SK-N-SH treated with all-trans-retinoic acid at 6 μM for 48 hours (cell line): Measurements from ENCODE around the gene NFE2L1.

Experiments used
- ARNTL ChIP-seq: fragments of 450-650 bp; formaldehyde crosslinking; IDR thresholded peaks from 2 replicates; pipeline ENCODE4 v1.5.0; 2020; ENCODE audit warnings: low read depth, mild to moderate bottlenecking, moderate library complexity, borderline replicate concordance
- CREB5 ChIP-seq: fragments of 250-450 bp; sonication (Bioruptor Pico); IDR thresholded peaks from 2 replicates; pipeline ENCODE4 v1.5.1; 2020; ENCODE audit warnings: low read depth, mild to moderate bottlenecking, moderate library complexity
- CSDC2 ChIP-seq: fragments of 250-450 bp; sonication (Bioruptor Pico); IDR thresholded peaks from 2 replicates; pipeline ENCODE4 v1.5.0; 2020; ENCODE audit warnings: mild to moderate bottlenecking, moderate library complexity
- GLIS3 ChIP-seq: fragments of 250-450 bp; sonication (Bioruptor Pico); IDR thresholded peaks from 2 replicates; pipeline ENCODE4 v1.5.0; 2020; ENCODE audit warnings: mild to moderate bottlenecking, moderate library complexity
- ISL1 ChIP-seq: fragments of 250-450 bp; sonication (Bioruptor Pico); IDR thresholded peaks from 2 replicates; pipeline ENCODE4 v2.1.2; 2022; ENCODE audit warnings: mild to moderate bottlenecking, moderate library complexity
- OSR1 ChIP-seq: fragments of 250-450 bp; sonication (Bioruptor Pico); IDR thresholded peaks from 2 replicates; pipeline ENCODE4 v1.8.0; 2022; ENCODE audit warnings: moderate library complexity, mild to moderate bottlenecking, inconsistent platforms
- RARB ChIP-seq: fragments of 250-450 bp; sonication (Bioruptor Pico); IDR thresholded peaks from 2 replicates; pipeline ENCODE4 v1.8.0; 2021; ENCODE audit warnings: mild to moderate bottlenecking, moderate library complexity
- SNAI2 ChIP-seq: fragments of 250-450 bp; sonication (Bioruptor Pico); IDR thresholded peaks from 2 replicates; pipeline ENCODE4 v1.5.0; 2020; ENCODE audit warnings: mild to moderate bottlenecking, moderate library complexity
- ZNF8 ChIP-seq: fragments of 450-650 bp; formaldehyde crosslinking; IDR thresholded peaks from 2 replicates; pipeline ENCODE4 v1.5.0; 2020; ENCODE audit warnings: mild to moderate bottlenecking, moderate library complexity

GRCh38 chr17:48026502-48027321 lies 21.4 kb upstream of the NFE2L1 start:
- no peak for TF ChIP-seq ZNF8 (CRISPR knock-in tag)
- no peak for TF ChIP-seq CSDC2 (CRISPR knock-in tag)
- TF ChIP-seq SNAI2 (CRISPR knock-in tag): no peak
- TF ChIP-seq CREB5 (CRISPR knock-in tag): no peak
- TF ChIP-seq RARB: no peak
- no peak for TF ChIP-seq GLIS3
- TF ChIP-seq ISL1 (CRISPR knock-in tag): no peak
- TF ChIP-seq OSR1 (CRISPR knock-in tag): no peak
- no peak for TF ChIP-seq ARNTL (CRISPR knock-in tag)
